SU-DHL-6 (cell line): ENCODE measurements around the gene RAB40B.

Source experiments
- H2AFZ ChIP-seq: fragments of 200-600 bp; sonication (generic); 2 replicates; pipeline ENCODE4 v1.6.1; 2014; ENCODE audit warnings: low read depth, mild to moderate bottlenecking, moderate library complexity, mixed read lengths, antibody characterized with exemption, low read length; ENCODE audit not compliant: severe bottlenecking
- H3F3A ChIP-seq: fragments of 200-600 bp; shearing (Covaris generic); 2 replicates; pipeline ENCODE4 v1.6.0; 2016; ENCODE audit warnings: antibody characterized with exemption, mild to moderate bottlenecking; ENCODE audit not compliant: insufficient read depth
- H3K27ac ChIP-seq: fragments of 200-600 bp; sonication (generic); 2 replicates; pipeline ENCODE4 v1.5.1; 2016; ENCODE audit warnings: low read depth, mild to moderate bottlenecking, low read length, moderate library complexity, mixed read lengths
- H3K27me3 ChIP-seq: fragments of 200-600 bp; sonication (generic), shearing (Covaris generic); 2 replicates; pipeline ENCODE4 v1.6.0; 2014; ENCODE audit warnings: mild to moderate bottlenecking, low read length
- H3K36me3 ChIP-seq: fragments of 200-600 bp; sonication (generic); 2 replicates; pipeline ENCODE4 v1.6.1; 2014; ENCODE audit warnings: mild to moderate bottlenecking, low read length, mixed read lengths
- H3K4me2 ChIP-seq: fragments of 300-600, 200-600 bp; shearing (Covaris generic), sonication (generic); 2 replicates; pipeline ENCODE4 v1.6.0; 2014; ENCODE audit warnings: low read length, low read depth, mild to moderate bottlenecking; ENCODE audit not compliant: poor library complexity, severe bottlenecking
- H3K4me3 ChIP-seq: fragments of 200-600 bp; sonication (generic); 2 replicates; pipeline ENCODE4 v1.5.1; 2014; ENCODE audit warnings: antibody characterized with exemption, low read length, mild to moderate bottlenecking, mixed read lengths; ENCODE audit not compliant: insufficient read depth, poor library complexity, severe bottlenecking
- H3K79me2 ChIP-seq: fragments of 200-600 bp; sonication (generic); 2 replicates; pipeline ENCODE4 v1.6.1; 2014; ENCODE audit warnings: mild to moderate bottlenecking, low read length, moderate library complexity; ENCODE audit not compliant: insufficient read depth
- H3K9ac ChIP-seq: fragments of 200-600 bp; sonication (generic); 2 replicates; pipeline ENCODE4 v1.7.0; 2014; ENCODE audit warnings: mild to moderate bottlenecking, low read length
- H3K9me2 ChIP-seq: fragments of 200-600 bp; sonication (generic); replicated peaks from 2 replicates; pipeline ENCODE4 v1.6.1; 2014; ENCODE audit warnings: low read length; ENCODE audit not compliant: insufficient read depth
- H3K9me3 ChIP-seq: fragments of 200-600 bp; sonication (generic); 2 replicates; pipeline ENCODE4 v1.6.1; 2014; ENCODE audit warnings: low read length, mixed read lengths; ENCODE audit not compliant: insufficient read depth
- H4K20me1 ChIP-seq: fragments of 200-600 bp; sonication (generic); 2 replicates; pipeline ENCODE4 v1.6.1; 2014; ENCODE audit warnings: low read depth, mild to moderate bottlenecking, antibody characterized with exemption, low read length, moderate library complexity, mixed read lengths
- CTCF ChIP-seq: fragments of 200-600 bp; sonication (generic); IDR thresholded peaks from one replicate; pipeline ENCODE4 v1.5.1; 2017; ENCODE audit warnings: antibody characterized with exemption, mild to moderate bottlenecking, low read length, moderate library complexity; ENCODE audit not compliant: insufficient read depth, poor library complexity, severe bottlenecking
- EZH2phosphoT487 ChIP-seq: fragments of 200-600 bp; sonication (generic), shearing (Covaris generic); conservative IDR thresholded peaks from 2 replicates; pipeline ENCODE4 v1.6.1; 2018; ENCODE audit warnings: mild to moderate bottlenecking, antibody characterized with exemption, low read length, moderate library complexity, mixed read lengths

Gene RAB40B

GRCh38 chr17:82631544-82631943 is 67.0 kb downstream of the RAB40B start:
- Histone ChIP-seq H4K20me1 (no peaks in the 10 kb centered on the region; the same call in 1 of the 2 replicates), H3K4me2 (no peak overlapping the region), H3K4me3 (no peak overlapping the region), H2AFZ (no peak overlapping the region), H3F3A (no peaks in the 10 kb centered on the region), H3K9ac (no peak overlapping the region), H3K9me2 (no peaks in the 10 kb centered on the region), H3K27ac (no peak overlapping the region), H3K27me3 (no peaks in the 10 kb centered on the region), H3K9me3 (no peaks in the 10 kb centered on the region), H3K36me3 (peaks cover 12% of the 10 kb centered on the region), H3K79me2 (peaks cover 47% of the 10 kb centered on the region)
- TF ChIP-seq EZH2phosphoT487 (no peak), CTCF (no peak)

GRCh38 chr17:82630212-82630611 is 68.3 kb downstream of the RAB40B start:
- no peak for TF ChIP-seq CTCF
- no peak for TF ChIP-seq EZH2phosphoT487
- Histone ChIP-seq H4K20me1 (no peaks in the 10 kb centered on the region; the same call in 1 of the 2 replicates), H3K9ac (no peak overlapping the region)

GRCh38 chr17:82629748-82630147 is 68.8 kb downstream of the RAB40B start:
- no peaks in the 10 kb centered on the region for H3F3A ChIP-seq
- H3K9me3 ChIP-seq: no peaks in the 10 kb centered on the region
- no peaks in the 10 kb centered on the region; the same call in 1 of the 2 replicates for H4K20me1 ChIP-seq
- no peaks in the 10 kb centered on the region for H3K9me2 ChIP-seq
- no peak overlapping the region for H3K27ac ChIP-seq
- no peaks in the 10 kb centered on the region for H3K27me3 ChIP-seq
- peaks cover 31% of the 10 kb centered on the region; the same call in 1 of the 2 replicates for H3K79me2 ChIP-seq
- H2AFZ ChIP-seq: no peak overlapping the region
- peaks cover 15% of the 10 kb centered on the region for H3K36me3 ChIP-seq
- no peak overlapping the region for H3K4me3 ChIP-seq
- TF ChIP-seq EZH2phosphoT487: no peak
- TF ChIP-seq CTCF: no peak
- no peak overlapping the region for H3K9ac ChIP-seq
- H3K4me2 ChIP-seq: no peak overlapping the region

More at GRCh38 chr17:82630212-82630611, 68.3 kb downstream of the RAB40B start:
- no peaks in the 10 kb centered on the region for H3F3A ChIP-seq
- H2AFZ ChIP-seq: no peak overlapping the region
- H3K36me3 ChIP-seq: peaks cover 15% of the 10 kb centered on the region
- H3K27ac ChIP-seq: no peak overlapping the region
- no peak overlapping the region for H3K4me3 ChIP-seq
- H3K27me3 ChIP-seq: no peaks in the 10 kb centered on the region
- no peak overlapping the region for H3K4me2 ChIP-seq
- no peaks in the 10 kb centered on the region for H3K9me2 ChIP-seq
- no peaks in the 10 kb centered on the region for H3K9me3 ChIP-seq
- peaks cover 35% of the 10 kb centered on the region; the same call in 1 of the 2 replicates for H3K79me2 ChIP-seq
